B cell (primary cell): ENCODE data around the gene DMKN. TPM values are rescaled to one million over a fixed set of nuclear protein-coding genes. Genes with fewer than 3 reads are reported as not detected.

Experiments used
- ATAC-seq: fragments of 200-7000 bp; cut with Tn5 transposase; one replicate; pipeline ENCODE4 v1.10.0; 2021; ENCODE audit warnings: low read depth, mild to moderate bottlenecking, moderate number of reproducible peaks, moderate library complexity
- CTCF ChIA-PET: fragments of 350-600 bp; sonication (Branson Sonifier 250); formaldehyde crosslinking; loops from one replicate; lab custom pipeline; 2021; ENCODE audit warnings: antibody characterized with exemption, inconsistent platforms; lab: Charles Lee
- POLR2A ChIA-PET: fragments of 350-600 bp; sonication (Branson Sonifier 250); formaldehyde crosslinking; loops from one replicate; lab custom pipeline; 2021; ENCODE audit warnings: antibody characterized with exemption; lab: Charles Lee
- DNase-seq: peaks from one replicate; pipeline ENCODE4 v3.0.0; 2013
- H2AFZ ChIP-seq: 2 replicates; pipeline ENCODE4 v1.6.1; 2012; ENCODE audit warnings: mild to moderate bottlenecking, low read depth, low read length; ENCODE audit not compliant: insufficient read depth, poor library complexity, severe bottlenecking
- H3K27ac ChIP-seq, 2 donors: 1 replicate in 1 of 2; 2 replicates in 1 of 2; pipeline ENCODE4 v1.5.1; 2012 to 2013; ENCODE audit warnings: low read length in 2 of 2, mild to moderate bottlenecking in 2 of 2, moderate library complexity in 1 of 2
- H3K27me3 ChIP-seq, 4 experiments: fragments of 200-600 bp in 1 of 4; sonication (generic) in 1 of 4; replicated peaks in 1 of 4; 1 replicate in 2 of 4; 2 replicates in 2 of 4; pipeline versions ENCODE4 v1.6.1 to v1.7.0; 2013 to 2016; ENCODE audit warnings: low read length in 3 of 4, mild to moderate bottlenecking in 2 of 4, mixed read lengths in 1 of 4, moderate library complexity in 1 of 4; ENCODE audit not compliant: insufficient read depth in 4 of 4, control insufficient read depth in 3 of 4; ENCODE audit errors: control extremely low read depth in 1 of 4
- H3K36me3 ChIP-seq, 2 experiments: replicated peaks in 1 of 2; 1 replicate in 1 of 2; 2 replicates in 1 of 2; pipeline versions ENCODE4 v1.6.1 to v1.7.1; 2013; ENCODE audit warnings: low read length in 1 of 2; ENCODE audit not compliant: insufficient read depth in 2 of 2, control insufficient read depth in 1 of 2; ENCODE audit errors: control extremely low read depth in 1 of 2, extremely low read depth in 1 of 2
- H3K4me1 ChIP-seq, 2 donors: fragments of 200-600 bp in 1 of 2; sonication (generic) in 1 of 2; 1 replicate in 1 of 2; 2 replicates in 1 of 2; pipeline versions ENCODE4 v1.5.1 to v1.6.1; 2013 to 2017; ENCODE audit warnings: low read length in 2 of 2; ENCODE audit not compliant: control insufficient read depth in 2 of 2, insufficient read depth in 2 of 2
- H3K4me2 ChIP-seq: replicated peaks from 2 replicates; pipeline ENCODE3; 2012; ENCODE audit warnings: mild to moderate bottlenecking, low read depth, low read length; ENCODE audit not compliant: poor library complexity, severe bottlenecking
- H3K4me3 ChIP-seq, 5 experiments: fragments of 200-600 bp in 1 of 5; sonication (generic) in 1 of 5; 1 replicate in 3 of 5; 2 replicates in 2 of 5; pipeline versions ENCODE4 v1.5.1 to v1.7.0; 2011 to 2016; ENCODE audit warnings: low read length in 4 of 5, mild to moderate bottlenecking in 4 of 5, low read depth in 2 of 5, control low read depth in 1 of 5, moderate library complexity in 1 of 5; ENCODE audit not compliant: insufficient read depth in 1 of 5; ENCODE audit errors: control extremely low read depth in 1 of 5, extremely low read depth in 1 of 5
- H3K79me2 ChIP-seq: fragments of 200-600 bp; sonication (generic); one replicate; pipeline ENCODE4 v1.6.0; 2016; ENCODE audit warnings: low read length; ENCODE audit not compliant: control insufficient read depth, insufficient read depth
- H3K9ac ChIP-seq: fragments of 200-600 bp; sonication (generic); 2 replicates; pipeline ENCODE4 v1.6.1; 2017; ENCODE audit warnings: mild to moderate bottlenecking, low read length, moderate library complexity
- H3K9me3 ChIP-seq, 3 donors: one replicate each; pipeline versions ENCODE4 v1.6.1 to v1.7.1; 2013; ENCODE audit warnings: low read length in 2 of 3; ENCODE audit not compliant: control insufficient read depth in 2 of 3, insufficient read depth in 1 of 3; ENCODE audit errors: control extremely low read depth in 1 of 3
- H4K20me1 ChIP-seq: 2 replicates; pipeline ENCODE4 v1.6.0; 2012; ENCODE audit warnings: mild to moderate bottlenecking, low read length; ENCODE audit not compliant: insufficient read depth, control insufficient read depth, poor library complexity, severe bottlenecking
- H3K27ac Mint-ChIP-seq: one replicate; pipeline ENCODE4 v1.8.0; 2021; ENCODE audit warnings: mixed read lengths
- H3K27me3 Mint-ChIP-seq: one replicate; pipeline ENCODE4 v1.8.0; 2021; ENCODE audit warnings: mixed read lengths
- H3K4me1 Mint-ChIP-seq: one replicate; pipeline ENCODE4 v1.8.0; 2021; ENCODE audit warnings: mixed read lengths
- H3K4me3 Mint-ChIP-seq: one replicate; pipeline ENCODE4 v1.8.0; 2021; ENCODE audit warnings: mixed read lengths
- H3K9me3 Mint-ChIP-seq: one replicate; pipeline ENCODE4 v1.8.0; 2022; ENCODE audit warnings: mixed read lengths; ENCODE audit not compliant: insufficient read depth
- EZH2 ChIP-seq: IDR thresholded peaks from 2 replicates; pipeline ENCODE4 v1.6.1; 2012; ENCODE audit warnings: borderline replicate concordance, low read depth, mild to moderate bottlenecking, moderate library complexity, low read length; ENCODE audit not compliant: insufficient read depth, poor library complexity, severe bottlenecking
- WGBS: methylation state at CpG from one replicate; pipeline ENCODE4 v1.1.5; 2013; ENCODE audit warnings: missing lambda C conversion rate; ENCODE audit not compliant: insufficient coverage; 5-methylcytosine and 5-hydroxymethylcytosine counted together
- intact Hi-C: fragments of 100-400 bp; cut with micrococcal nuclease; formaldehyde crosslinking; loops from one replicate; pipeline ENCODE4 v1.10.0; 2022
- polyA plus RNA-seq: library from polyadenylated mRNA; depleted of rRNA; stranded (reverse); fragments of >200 nt; gene quantifications from 2 replicates; pipeline ENCODE4 v1.2.3, GENCODE V29; 2012
- total RNA-seq, 2 donors: library from RNA; stranded (reverse); fragments of 120-200 nt in 1 of 2; gene quantifications; 1 replicate in 1 of 2; 2 replicates in 1 of 2; pipeline versions ENCODE4 v1.2.3 to v1.2.4, GENCODE V29; 2013 to 2022
- TF ChIP-seq, protein P1 (sequence below): fragments of 200-600 bp; IDR thresholded peaks from one replicate; pipeline ENCODE4 v1.8.0; 2022; ENCODE audit warnings: antibody characterized with exemption, mild to moderate bottlenecking

Gene DMKN
- total and polyA plus RNA-seq, 2 donors (not counting 1 experiment from before 2014, with no cell fraction given) = 0.58 to 4.5 TPM

DNA sequence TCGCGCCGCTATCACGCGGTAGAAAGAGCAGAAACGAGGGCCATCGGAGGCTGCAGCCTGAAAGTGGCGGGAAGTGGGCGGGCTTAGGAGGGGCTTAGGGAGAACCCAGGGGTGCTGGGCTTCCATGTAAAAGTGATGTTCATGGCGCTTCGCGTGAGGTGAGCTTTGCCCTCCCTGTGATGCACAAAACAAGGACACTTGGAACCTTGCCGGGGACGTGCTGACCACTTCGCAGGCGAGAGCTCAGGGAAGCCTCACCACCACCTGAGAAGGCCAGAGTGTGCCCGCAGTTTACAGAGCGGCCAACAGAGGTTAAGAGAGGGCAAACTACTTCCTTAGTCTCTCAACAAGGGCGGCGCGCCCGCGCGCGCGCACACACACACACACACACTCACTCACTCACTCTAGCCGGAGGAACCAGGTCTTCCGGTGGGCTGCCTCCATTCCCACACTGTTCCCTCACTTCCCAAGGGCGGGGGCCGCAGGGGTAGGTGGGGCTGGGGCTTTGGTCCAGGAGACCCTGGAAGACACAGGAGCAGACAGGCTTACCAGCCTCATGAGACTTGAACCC, 20.5 kb upstream of the DMKN start:
- DNase-seq = peak; percentile 71
- Histone ChIP-seq H3K9ac (peak overlapping the region; percentile 17), H3K36me3 (no peaks in the 10 kb centered on the region), H2AFZ (peak overlapping the region; percentile 59), H3K27me3 (peaks cover 0 to 20% (median 5%) of the 10 kb centered on the region in 4 experiments), H3K4me2 (peak overlapping the region; percentile 69), H3K4me3 (peak overlapping the region in 3 of 5 experiments; percentile 20 to 35 (median 35)), H3K4me1 (peaks cover 10 to 14% of the 10 kb centered on the region in 2 donors), H3K9me3 (peaks cover 0 to 2% (median 0%) of the 10 kb centered on the region in 3 donors), H3K79me2 (no peaks in the 10 kb centered on the region), H4K20me1 (no peaks in the 10 kb centered on the region), H3K27ac (no peak overlapping the region)
- Mint-ChIP-seq H3K4me3 (peak overlapping the region; percentile 79), H3K27me3 (peaks cover 32% of the 10 kb centered on the region), H3K9me3 (no peaks in the 10 kb centered on the region), H3K4me1 (peaks cover 15% of the 10 kb centered on the region), H3K27ac (peak overlapping the region; percentile 41)
- ATAC-seq = peak; percentile 61
- no peak for TF ChIP-seq EZH2
- TF ChIP-seq, protein P1, sequence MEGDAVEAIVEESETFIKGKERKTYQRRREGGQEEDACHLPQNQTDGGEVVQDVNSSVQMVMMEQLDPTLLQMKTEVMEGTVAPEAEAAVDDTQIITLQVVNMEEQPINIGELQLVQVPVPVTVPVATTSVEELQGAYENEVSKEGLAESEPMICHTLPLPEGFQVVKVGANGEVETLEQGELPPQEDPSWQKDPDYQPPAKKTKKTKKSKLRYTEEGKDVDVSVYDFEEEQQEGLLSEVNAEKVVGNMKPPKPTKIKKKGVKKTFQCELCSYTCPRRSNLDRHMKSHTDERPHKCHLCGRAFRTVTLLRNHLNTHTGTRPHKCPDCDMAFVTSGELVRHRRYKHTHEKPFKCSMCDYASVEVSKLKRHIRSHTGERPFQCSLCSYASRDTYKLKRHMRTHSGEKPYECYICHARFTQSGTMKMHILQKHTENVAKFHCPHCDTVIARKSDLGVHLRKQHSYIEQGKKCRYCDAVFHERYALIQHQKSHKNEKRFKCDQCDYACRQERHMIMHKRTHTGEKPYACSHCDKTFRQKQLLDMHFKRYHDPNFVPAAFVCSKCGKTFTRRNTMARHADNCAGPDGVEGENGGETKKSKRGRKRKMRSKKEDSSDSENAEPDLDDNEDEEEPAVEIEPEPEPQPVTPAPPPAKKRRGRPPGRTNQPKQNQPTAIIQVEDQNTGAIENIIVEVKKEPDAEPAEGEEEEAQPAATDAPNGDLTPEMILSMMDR = no peak
- CTCF ChIA-PET = no interaction called here
- WGBS = 7% methylated on average over 20 of the region's 30 CpGs
- POLR2A ChIA-PET = no interaction called here
- intact Hi-C loops = no loop called here

DNA sequence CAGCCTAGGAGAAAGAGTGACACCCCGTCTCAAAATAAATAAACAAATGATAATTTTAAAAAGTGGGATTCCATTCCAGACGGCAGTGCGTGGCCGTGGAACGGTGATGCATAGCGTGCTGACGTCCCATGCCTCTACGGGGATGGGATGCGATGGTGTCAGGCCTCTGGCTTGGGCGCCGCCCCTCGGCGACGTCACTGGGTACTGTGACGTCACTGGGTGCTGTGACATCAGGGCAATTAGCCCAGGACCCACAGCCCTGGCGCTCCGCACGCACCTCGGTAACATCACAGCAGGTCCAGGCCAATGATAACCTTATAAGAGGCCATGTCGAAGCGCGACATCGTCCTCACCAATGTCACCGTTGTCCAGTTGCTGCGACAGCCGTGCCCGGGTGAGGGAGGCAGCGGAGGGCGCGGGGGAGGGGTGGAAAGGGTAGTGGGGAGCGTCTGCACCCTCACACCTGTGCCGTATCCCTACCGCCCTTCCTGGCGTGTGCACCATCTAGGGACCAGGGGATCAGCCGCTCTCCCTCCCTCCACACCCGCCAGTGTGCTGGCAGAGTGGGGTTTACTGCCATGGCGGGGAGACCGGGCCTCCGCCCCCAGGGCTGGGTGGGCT, 19.9 kb upstream of the DMKN start, which contains the start of gene GAPDHS:
Gene GAPDHS (plus strand): TSS at position 256 of the 621 bp plus-strand sequence. CDS start 72 bp downstream, at position 328.
- peak within 1 kb of the TSS in 3 of 5 experiments; percentile 20 to 35 (median 35) for H3K4me3 ChIP-seq
- H3K27ac ChIP-seq = no peak within 1 kb of the TSS
- Mint-ChIP-seq H3K4me3 (peak within 1 kb of the TSS; percentile 79), H3K9me3 (no peaks in the 10 kb centered on the region), H3K27me3 (peaks cover 38% of the 10 kb centered on the region), H3K27ac (peak within 1 kb of the TSS; percentile 41), H3K4me1 (peaks cover 15% of the 10 kb centered on the region)
- POLR2A ChIA-PET = no interaction called here
- no peaks in the 10 kb centered on the region for H4K20me1 ChIP-seq
- TF ChIP-seq EZH2 = no peak
- 68% methylated on average over 36 of the region's 39 CpGs for WGBS
- peak within 1 kb of the TSS; percentile 17 for H3K9ac ChIP-seq
- peak; percentile 21 for DNase-seq
- CTCF ChIA-PET = no interaction called here
- H3K36me3 ChIP-seq = no peaks in the 10 kb centered on the region
- H2AFZ ChIP-seq = peak within 1 kb of the TSS; percentile 59
- intact Hi-C loops = no loop called here
- H3K4me2 ChIP-seq = peak within 1 kb of the TSS; percentile 69
- no peaks in the 10 kb centered on the region for H3K79me2 ChIP-seq
- peaks cover 0 to 2% (median 0%) of the 10 kb centered on the region in 3 donors for H3K9me3 ChIP-seq
- peaks cover 0 to 25% (median 5%) of the 10 kb centered on the region in 4 experiments for H3K27me3 ChIP-seq
- H3K4me1 ChIP-seq = peaks cover 10 to 14% of the 10 kb centered on the region in 2 donors
- ATAC-seq = no peak
